Pancreas (tissue), 10 donors: ENCODE data around the gene VSNL1. TPM values are rescaled to one million over a fixed set of nuclear protein-coding genes. Genes with fewer than 3 reads are reported as not detected.

Source experiments
- ATAC-seq, 4 donors: fragments of 200-7000 bp; cut with Tn5 transposase; one replicate each; pipeline versions ENCODE4 v1.8.0 to v1.9.1; 2020; ENCODE audit warnings: mild to moderate bottlenecking in 4 of 4, moderate library complexity in 4 of 4
- DNase-seq, 6 donors: peaks; one replicate each; pipeline ENCODE4 v3.0.0-alpha.2; 2020
- FAIRE-seq: peaks from 2 replicates; lab custom pipeline; 2012; peaks lifted over from hg19 to GRCh38; lab: Jason Lieb, UNC
- H3K27ac ChIP-seq, 4 donors: fragments of 200-600 bp; sonication (generic); 1 replicate in 3 of 4; 2 replicates in 1 of 4; pipeline versions ENCODE4 v1.5.0 to v1.8.0; 2020
- H3K27me3 ChIP-seq, 4 donors: fragments of 200-600 bp; one replicate each; pipeline ENCODE4 v1.8.0; 2021
- H3K36me3 ChIP-seq, 3 donors: fragments of 200-600 bp; sonication (generic) in 1 of 3; one replicate each; pipeline versions ENCODE4 v1.5.0 to v1.8.0; 2020 to 2021
- H3K4me1 ChIP-seq, 3 donors: fragments of 200-600 bp; one replicate each; pipeline ENCODE4 v1.8.0; 2021
- H3K4me3 ChIP-seq, 4 donors: fragments of 200-600 bp; sonication (generic) in 2 of 4; one replicate each; pipeline versions ENCODE4 v1.5.0 to v1.8.0; 2020 to 2021
- H3K9me3 ChIP-seq, 4 donors: fragments of 200-600 bp; one replicate each; pipeline ENCODE4 v1.8.0; 2021
- whole genome bisulfite sequencing, 2 donors: extraction: QIAGEN DNeasy Blood & Tissue Kit; methylation state at CpG; one replicate each; pipeline ENCODE4 v1.1.7; 2013; 5-methylcytosine and 5-hydroxymethylcytosine counted together
- intact Hi-C, 3 donors: fragments of 100-400 bp; cut with DNase I; formaldehyde crosslinking; loops; one replicate each; pipeline versions ENCODE4 v1.11.1 to v1.14.2; 2022
- polyA plus RNA-seq, 2 donors: library from polyadenylated mRNA; stranded (reverse); fragments of 200-250 nt; gene quantifications; one replicate each; pipeline ENCODE4 v1.2.3, GENCODE V29; 2013
- total RNA-seq, 6 donors: library from RNA; stranded (reverse); fragmentation: NEBNext Ultra II Directional in 4 of 6; extraction: Animal tissue kit (Norgen Biotek cat#: 25700) in 4 of 6; gene quantifications; one replicate each; pipeline versions ENCODE4 v1.2.1 to v1.2.4, GENCODE V29; 2021 to 2023
- TF ChIP-seq, protein P1 (sequence below), 4 donors: fragments of 200-600 bp; sonication (generic) in 3 of 4; IDR thresholded peaks; one replicate each; pipeline versions ENCODE4 v1.5.0 to v1.8.0; 2021; ENCODE audit warnings: antibody characterized with exemption in 4 of 4
- donor health status: healthy with polysubstance abuse.
- donor health status: DM: no; HTN: no; CAD: no; lungs with moderate emphysema.
- donor health status: DM: no; HTN: no; CAD: no.
- donor health status: control.
- donor health status: control.
- donor health status: Bipolar disorder and iron deficiency.
- donor health status: DM: yes; HTN: yes; CAD: no.
- donor health status: DM: no; HTN: no; CAD: no.
- donor health status: DM: no; HTN: no; CAD: no.
- donor health status: DM: yes; HTN: yes; CAD: no.

VSNL1 gene
- total and polyA plus RNA-seq, 8 donors = 0.09 to 2.6 (median 0.56) TPM

DNA sequence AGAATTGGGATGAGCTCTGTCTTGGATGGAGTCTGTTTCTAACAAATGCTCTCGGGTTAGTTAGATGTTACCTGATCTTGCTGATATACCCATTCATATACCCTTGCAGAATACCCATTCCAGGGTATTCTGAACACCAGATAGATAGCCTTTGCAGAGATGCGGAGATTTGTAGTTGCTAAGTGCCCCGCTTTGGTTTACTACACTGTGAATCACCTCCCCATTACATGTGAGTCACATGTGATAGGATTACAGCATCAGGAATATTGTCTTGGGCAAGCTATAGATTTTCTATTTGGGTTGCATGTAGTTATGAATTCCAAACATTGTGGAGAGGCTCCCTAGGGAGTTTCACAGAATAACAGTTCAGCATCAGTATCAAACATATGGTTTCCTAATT lies 3.8 kb downstream of the VSNL1 start:
- ATAC-seq (no peak), FAIRE-seq (no peak), DNase-seq (no peak)
- peaks cover 0 to 3% (median 0%) of the 10 kb centered on the region in 3 donors for H3K4me1 ChIP-seq
- intact Hi-C loops = no loop called here
- no peak overlapping the region for H3K4me3 ChIP-seq
- H3K27me3 ChIP-seq = no peaks in the 10 kb centered on the region
- H3K27ac ChIP-seq = no peak overlapping the region
- TF ChIP-seq, protein P1, sequence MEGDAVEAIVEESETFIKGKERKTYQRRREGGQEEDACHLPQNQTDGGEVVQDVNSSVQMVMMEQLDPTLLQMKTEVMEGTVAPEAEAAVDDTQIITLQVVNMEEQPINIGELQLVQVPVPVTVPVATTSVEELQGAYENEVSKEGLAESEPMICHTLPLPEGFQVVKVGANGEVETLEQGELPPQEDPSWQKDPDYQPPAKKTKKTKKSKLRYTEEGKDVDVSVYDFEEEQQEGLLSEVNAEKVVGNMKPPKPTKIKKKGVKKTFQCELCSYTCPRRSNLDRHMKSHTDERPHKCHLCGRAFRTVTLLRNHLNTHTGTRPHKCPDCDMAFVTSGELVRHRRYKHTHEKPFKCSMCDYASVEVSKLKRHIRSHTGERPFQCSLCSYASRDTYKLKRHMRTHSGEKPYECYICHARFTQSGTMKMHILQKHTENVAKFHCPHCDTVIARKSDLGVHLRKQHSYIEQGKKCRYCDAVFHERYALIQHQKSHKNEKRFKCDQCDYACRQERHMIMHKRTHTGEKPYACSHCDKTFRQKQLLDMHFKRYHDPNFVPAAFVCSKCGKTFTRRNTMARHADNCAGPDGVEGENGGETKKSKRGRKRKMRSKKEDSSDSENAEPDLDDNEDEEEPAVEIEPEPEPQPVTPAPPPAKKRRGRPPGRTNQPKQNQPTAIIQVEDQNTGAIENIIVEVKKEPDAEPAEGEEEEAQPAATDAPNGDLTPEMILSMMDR (IDR thresholded peaks at IDR 0.05) = no peak
- H3K36me3 ChIP-seq = no peaks in the 10 kb centered on the region
- H3K9me3 ChIP-seq = no peaks in the 10 kb centered on the region
- whole genome bisulfite sequencing, 2 donors = 92 to 93% methylated on average over 3 of the region's 3 CpGs

DNA sequence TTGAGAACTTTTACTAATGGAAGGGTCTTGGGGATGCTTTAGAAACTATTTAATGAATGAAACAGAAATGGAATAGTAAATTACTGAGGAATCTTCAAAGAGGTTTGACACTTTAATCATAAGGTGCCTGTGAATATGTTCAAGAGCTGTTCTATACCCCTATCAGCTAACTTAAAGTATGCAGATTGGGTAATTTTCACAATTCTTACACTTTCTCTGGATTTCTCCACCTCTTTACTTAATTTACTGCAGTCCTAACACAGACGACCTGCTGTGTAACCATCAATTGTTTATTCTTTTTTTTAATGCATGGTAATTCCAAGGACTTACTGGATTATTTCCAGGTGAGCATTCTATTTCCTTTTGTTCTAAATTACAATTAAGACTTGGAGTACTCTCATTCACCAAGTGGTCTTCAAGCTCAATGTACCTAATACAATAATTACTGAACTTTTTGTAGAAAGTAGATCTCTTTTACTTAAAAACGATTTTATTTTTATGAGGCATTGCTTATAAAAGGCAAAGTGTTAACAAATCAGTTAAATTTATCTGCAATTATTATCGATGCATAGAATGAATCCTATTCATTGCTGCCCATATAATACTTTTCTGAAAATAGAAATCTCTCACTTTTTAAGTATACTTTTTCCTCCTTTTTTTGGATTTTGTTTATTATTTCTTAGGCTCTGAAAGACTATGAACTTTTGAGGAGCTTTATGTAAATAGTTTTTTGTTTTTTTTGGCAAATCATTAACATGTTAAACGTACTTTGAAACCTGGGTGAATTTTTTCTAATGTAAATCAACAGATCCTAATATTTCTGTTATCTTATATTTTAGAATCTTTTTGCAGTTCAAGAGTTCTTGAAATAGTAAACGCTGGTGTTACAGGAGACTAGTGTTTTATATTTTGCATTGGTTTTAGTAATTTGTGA lies 5.5 kb downstream of the VSNL1 start:
- WGBS, 2 donors = 26% methylated on average over 5 of the region's 5 CpGs
- no peak for FAIRE-seq
- no peaks in the 10 kb centered on the region for H3K27me3 ChIP-seq

DNA sequence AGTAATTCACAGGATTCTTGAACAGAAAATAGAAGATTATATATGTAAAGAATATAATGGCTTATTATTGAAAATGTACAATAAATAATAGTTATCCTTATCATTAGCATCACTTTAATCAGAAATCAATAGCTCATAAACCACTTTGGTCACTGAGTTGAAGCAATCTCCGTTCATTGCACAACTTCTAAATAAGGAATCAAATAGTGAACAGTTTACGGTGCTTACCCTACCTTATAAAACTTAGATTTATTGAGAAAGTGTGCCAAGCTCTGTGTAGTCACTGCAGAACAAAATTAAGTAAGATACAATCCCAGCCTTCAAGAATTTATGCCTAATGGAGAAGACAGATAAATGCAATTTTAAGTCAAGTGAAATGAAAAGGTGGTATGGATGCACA lies 6.7 kb downstream of the VSNL1 start:
- intact Hi-C loops = no loop called here
- no peaks in the 10 kb centered on the region for H3K27me3 ChIP-seq
- WGBS, 2 donors = 59 to 73% methylated on average over 2 of the region's 2 CpGs

More for the DNA sequence above, 5.5 kb downstream of the VSNL1 start:
- peaks cover 0 to 3% (median 0%) of the 10 kb centered on the region in 3 donors for H3K4me1 ChIP-seq
- TF ChIP-seq, protein P1 (IDR thresholded peaks at IDR 0.05) = no peak
- H3K27ac ChIP-seq = no peak overlapping the region
- intact Hi-C loops = no loop called here
- H3K36me3 ChIP-seq = no peaks in the 10 kb centered on the region
- no peak for ATAC-seq
- DNase-seq = no peak
- H3K4me3 ChIP-seq = no peak overlapping the region
- no peaks in the 10 kb centered on the region for H3K9me3 ChIP-seq

DNA sequence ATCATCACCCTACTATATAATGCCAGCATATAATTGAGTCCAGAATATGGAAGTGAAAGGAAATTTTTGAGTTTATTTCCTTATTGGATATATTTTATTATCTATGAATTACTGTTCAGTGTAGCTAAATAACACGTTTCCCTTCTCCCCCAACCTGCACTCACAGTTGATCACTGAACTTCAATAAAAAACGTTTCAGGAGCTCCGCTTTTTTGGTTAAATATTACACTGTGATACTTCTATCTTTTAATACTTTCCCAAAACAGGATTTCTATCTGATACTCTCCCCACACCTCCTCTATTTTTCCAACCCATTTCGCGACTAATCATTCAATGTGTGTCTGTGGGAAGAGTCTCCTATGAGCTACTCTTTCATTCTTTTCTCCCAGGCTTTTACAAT lies 7.2 kb downstream of the VSNL1 start:
- DNase-seq = no peak
- ATAC-seq = no peak
- Histone ChIP-seq H3K4me3 (no peak overlapping the region), H3K4me1 (peaks cover 0 to 3% (median 0%) of the 10 kb centered on the region in 3 donors), H3K27me3 (no peaks in the 10 kb centered on the region), H3K27ac (no peak overlapping the region), H3K9me3 (no peaks in the 10 kb centered on the region), H3K36me3 (no peaks in the 10 kb centered on the region)
- TF ChIP-seq, protein P1 (IDR thresholded peaks at IDR 0.05) = no peak
- intact Hi-C loops = no loop called here
- WGBS, 2 donors = 66 to 74% methylated on average over 5 of the region's 5 CpGs
- FAIRE-seq = no peak

More for the DNA sequence above, 6.7 kb downstream of the VSNL1 start:
- H3K4me1 ChIP-seq = peaks cover 0 to 3% (median 0%) of the 10 kb centered on the region in 3 donors
- no peak overlapping the region for H3K27ac ChIP-seq
- H3K9me3 ChIP-seq = no peaks in the 10 kb centered on the region
- H3K36me3 ChIP-seq = no peaks in the 10 kb centered on the region
- FAIRE-seq = no peak
- H3K4me3 ChIP-seq = no peak overlapping the region
- no peak for DNase-seq
- ATAC-seq = no peak
- TF ChIP-seq, protein P1 (IDR thresholded peaks at IDR 0.05) = no peak

DNA sequence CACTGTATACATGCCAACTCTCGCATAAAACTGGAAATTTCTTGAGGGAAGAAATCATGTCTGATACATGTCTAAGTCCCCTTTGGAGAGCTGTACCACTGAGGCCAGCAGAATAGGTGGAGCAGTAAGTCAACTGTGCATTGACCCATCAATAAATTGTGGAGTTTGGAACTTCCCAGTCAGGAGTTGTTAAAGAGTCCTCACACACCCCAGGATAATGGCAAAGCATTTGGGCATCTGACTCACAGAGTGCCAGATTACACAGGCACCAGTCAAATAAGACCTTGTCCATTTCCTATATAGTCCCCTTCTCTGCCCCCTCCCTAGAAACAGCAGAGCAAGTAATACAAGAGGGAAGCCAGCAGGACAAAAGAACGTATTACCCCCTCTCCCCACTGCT lies 10.4 kb downstream of the VSNL1 start:
- 76 to 89% methylated on average over 2 of the region's 2 CpGs for WGBS, 2 donors
- intact Hi-C loops = no loop called here

More for the DNA sequence above, 10.4 kb downstream of the VSNL1 start:
- Histone ChIP-seq H3K27me3 (no peaks in the 10 kb centered on the region), H3K4me3 (no peak overlapping the region), H3K9me3 (no peaks in the 10 kb centered on the region), H3K36me3 (no peaks in the 10 kb centered on the region), H3K4me1 (peaks cover 0 to 3% (median 0%) of the 10 kb centered on the region in 3 donors), H3K27ac (no peak overlapping the region)
- no peak for ATAC-seq
- no peak for FAIRE-seq
- TF ChIP-seq, protein P1 (IDR thresholded peaks at IDR 0.05) = no peak
- DNase-seq = no peak
